Endothelial cell of umbilical vein (primary cell): ENCODE results near the gene LRCH1. TPM values are rescaled to one million over a fixed set of nuclear protein-coding genes. Genes with fewer than 3 reads are reported as not detected.

Experiments
- BruUV-seq: library from RNA; stranded (reverse); fragments of 400-500 nt; replicated peaks from 2 replicates; lab custom pipeline; 2021; lab: Mats Ljungman, UMichigan
- CTCF ChIA-PET: fragments of 300-600, 350-600 bp; sonication (Branson Sonifier 250); formaldehyde crosslinking; loops from one replicate; lab custom pipeline; 2021; ENCODE audit warnings: antibody characterized with exemption, inconsistent platforms; lab: Charles Lee
- POLR2A ChIA-PET: fragments of 300-600, 350-600 bp; sonication (Branson Sonifier 250); formaldehyde crosslinking; loops from one replicate; lab custom pipeline; 2021; ENCODE audit warnings: antibody characterized with exemption, inconsistent platforms; lab: Charles Lee
- DNase-seq: peaks from one replicate; pipeline ENCODE4 v3.0.0-alpha.2; 2011; ENCODE audit warnings: low read depth, low spot score
- FAIRE-seq: peaks from 2 replicates; lab custom pipeline; 2011; peaks lifted over from hg19 to GRCh38; lab: Jason Lieb, UNC
- H2AFZ ChIP-seq: 2 replicates; pipeline ENCODE4 v1.6.0; 2012; ENCODE audit warnings: low read depth, low read length, control low read depth, inconsistent platforms
- H3K27ac ChIP-seq: 2 replicates; pipeline ENCODE4 v1.5.1; 2011; ENCODE audit warnings: low read depth, mild to moderate bottlenecking, control low read depth, low read length, moderate library complexity; ENCODE audit not compliant: insufficient read depth
- H3K27me3 ChIP-seq, 2 experiments: 2 replicates each; pipeline versions ENCODE4 v1.6.0 to v1.6.1; 2011; ENCODE audit warnings: low read length in 2 of 2, mixed read lengths in 1 of 2; ENCODE audit not compliant: control insufficient read depth in 2 of 2, insufficient read depth in 2 of 2
- H3K36me3 ChIP-seq, 2 experiments: 2 replicates in 1 of 2; 3 replicates in 1 of 2; pipeline ENCODE4 v1.5.1; 2011; ENCODE audit warnings: low read length in 2 of 2, mild to moderate bottlenecking in 1 of 2, moderate library complexity in 1 of 2; ENCODE audit not compliant: control insufficient read depth in 2 of 2, insufficient read depth in 2 of 2; ENCODE audit errors: extremely low read depth in 1 of 2
- H3K4me1 ChIP-seq: 3 replicates; pipeline ENCODE4 v1.5.1; 2011; ENCODE audit warnings: mild to moderate bottlenecking, low read length; ENCODE audit not compliant: control insufficient read depth, insufficient read depth; ENCODE audit errors: extremely low read depth
- H3K4me2 ChIP-seq: 2 replicates; pipeline ENCODE4 v1.6.1; 2011; ENCODE audit warnings: low read length, control low read depth, mixed read lengths; ENCODE audit not compliant: insufficient read depth
- H3K4me3 ChIP-seq, 3 experiments: fragments of 200-600 bp in 1 of 3; sonication (generic), shearing (Covaris generic) in 1 of 3; replicated peaks in 1 of 3; 2 replicates each; pipeline ENCODE4 v1.5.1; 2011 to 2016; ENCODE audit warnings: control low read depth in 3 of 3, low read length in 3 of 3, mild to moderate bottlenecking in 2 of 3, inconsistent platforms in 1 of 3, low read depth in 1 of 3, moderate library complexity in 1 of 3; ENCODE audit not compliant: insufficient read depth in 1 of 3
- H3K79me2 ChIP-seq: 2 replicates; pipeline ENCODE4 v1.6.0; 2012; ENCODE audit warnings: low read length, inconsistent platforms; ENCODE audit not compliant: control insufficient read depth, insufficient read depth
- H3K9ac ChIP-seq: replicated peaks from 2 replicates; pipeline ENCODE3; 2011; ENCODE audit warnings: low read length, control low read depth; ENCODE audit not compliant: insufficient read depth; ENCODE audit errors: extremely low read depth
- H3K9me1 ChIP-seq: replicated peaks from 3 replicates; pipeline ENCODE4 v1.6.0; 2011; ENCODE audit warnings: mild to moderate bottlenecking, low read length; ENCODE audit not compliant: control insufficient read depth, insufficient read depth; ENCODE audit errors: extremely low read depth
- H3K9me3 ChIP-seq: replicated peaks from 2 replicates; pipeline ENCODE4 v1.5.1; 2012; ENCODE audit warnings: low read length, inconsistent platforms; ENCODE audit not compliant: control insufficient read depth, insufficient read depth
- H4K20me1 ChIP-seq: replicated peaks from 2 replicates; pipeline ENCODE3; 2011; ENCODE audit warnings: mild to moderate bottlenecking, low read length; ENCODE audit not compliant: control insufficient read depth, insufficient read depth; ENCODE audit errors: extremely low read depth
- EZH2 ChIP-seq: IDR thresholded peaks from 2 replicates; pipeline ENCODE4 v1.6.1; 2012; ENCODE audit warnings: borderline replicate concordance, low read depth, mild to moderate bottlenecking, moderate library complexity, low read length, inconsistent platforms; ENCODE audit not compliant: severe bottlenecking
- FOS ChIP-seq: IDR thresholded peaks from 2 replicates; pipeline ENCODE4 v1.6.1; 2011; ENCODE audit warnings: mild to moderate bottlenecking, low read length, moderate library complexity, borderline replicate concordance; ENCODE audit not compliant: insufficient read depth
- GATA2 ChIP-seq: IDR thresholded peaks from 2 replicates; pipeline ENCODE4 v1.7.0; 2011; ENCODE audit warnings: low read depth, mild to moderate bottlenecking, moderate library complexity, mixed read lengths, low read length; ENCODE audit not compliant: insufficient read length, insufficient read depth
- JUN ChIP-seq: IDR thresholded peaks from 2 replicates; pipeline ENCODE4 v1.6.1; 2011; ENCODE audit warnings: borderline replicate concordance, low read depth; ENCODE audit not compliant: insufficient read length, insufficient read depth
- MYC ChIP-seq: IDR thresholded peaks from one replicate; pipeline ENCODE4 v1.6.1; 2011; ENCODE audit warnings: mild to moderate bottlenecking, low read depth, low read length
- POLR2A ChIP-seq: IDR thresholded peaks from 2 replicates; pipeline ENCODE4 v1.6.1; 2012; ENCODE audit warnings: low read depth, mild to moderate bottlenecking, control low read depth, low read length
- POLR2AphosphoS5 ChIP-seq: IDR thresholded peaks from 2 replicates; pipeline ENCODE4 v1.6.1; 2012; ENCODE audit warnings: low read depth, mild to moderate bottlenecking, control low read depth, low read length, moderate library complexity; ENCODE audit not compliant: insufficient read depth
- dilution Hi-C: fragments of 300-500 bp; cut with MboI; formaldehyde crosslinking; loops from one replicate; pipeline ENCODE4 v1.15.0; 2019; ENCODE audit warnings: low sequenced_read_pairs; ENCODE audit not compliant: extremely low pct_ligation_motif_present
- intact Hi-C: fragments of 100-400 bp; cut with micrococcal nuclease; formaldehyde crosslinking; loops from one replicate; pipeline ENCODE4 v1.10.0; 2022
- polyA plus RNA-seq, 4 experiments: library from polyadenylated mRNA; depleted of rRNA in 3 of 4; stranded (reverse) in 3 of 4; unstranded in 1 of 4; fragments of >200 nt; gene quantifications; 2 replicates each; pipeline versions ENCODE4 v1.2.1 to v1.2.3, GENCODE V29; 2011 to 2012; ENCODE audit warnings: missing spikeins in 1 of 4
- total RNA-seq: library from RNA; stranded (reverse); gene quantifications from 2 replicates; pipeline ENCODE4 v1.2.3, GENCODE V29; 2021
- TF ChIP-seq, protein P1 (sequence below): IDR thresholded peaks from 2 replicates; pipeline ENCODE4 v1.6.1; 2011; ENCODE audit not compliant: insufficient read depth, insufficient read length
- TF ChIP-seq, protein P2 (sequence below), 2 donors: IDR thresholded peaks; 1 replicate in 1 of 2; 2 replicates in 1 of 2; pipeline ENCODE4 v1.5.1; 2011; ENCODE audit warnings: low read length in 2 of 2, mild to moderate bottlenecking in 2 of 2, moderate library complexity in 2 of 2, control low read depth in 1 of 2, inconsistent platforms in 1 of 2, low read depth in 1 of 2; ENCODE audit not compliant: insufficient read depth in 1 of 2; ENCODE audit errors: extremely low read depth in 1 of 2

The LRCH1 gene
- total and polyA plus RNA-seq, 2 donors (not counting 3 experiments of a cell fraction or from before 2014, with no cell fraction given) = 5.4 to 16.5 TPM

DNA sequence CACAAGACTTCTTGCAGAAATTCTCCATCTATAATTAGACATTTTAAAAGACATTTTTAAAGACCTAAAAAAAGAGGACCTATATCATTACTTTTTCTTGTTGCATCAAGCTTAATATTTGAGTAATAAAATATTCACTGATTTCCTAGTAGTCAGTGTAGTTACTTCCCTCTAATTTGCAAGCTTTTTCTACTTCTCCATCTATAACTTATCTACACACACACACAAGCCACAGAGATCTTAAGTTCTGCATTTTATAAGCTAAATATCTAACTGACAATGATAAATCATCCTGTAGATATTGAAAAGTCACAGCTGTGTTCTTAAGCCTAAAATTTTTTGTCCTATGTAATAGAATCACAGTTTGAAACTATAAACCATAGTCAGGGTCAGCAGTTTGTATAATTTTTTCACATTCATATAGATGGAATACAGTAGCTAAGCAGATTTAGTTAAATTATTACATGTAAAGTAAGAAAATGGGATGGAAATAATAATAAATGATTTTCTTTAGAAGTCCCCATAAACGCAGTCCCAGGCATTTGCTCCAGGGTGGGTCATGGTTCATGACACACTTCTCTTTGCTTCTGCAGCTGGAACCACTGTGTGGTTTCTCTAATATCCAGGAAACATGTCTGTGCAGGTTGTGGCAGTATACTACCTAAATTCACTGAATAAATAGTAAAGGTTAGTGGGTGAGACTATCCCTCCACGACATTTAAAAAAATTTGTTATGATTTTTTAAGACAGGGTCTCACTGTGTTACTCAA lies 183.8 kb downstream of the LRCH1 start:
- H3K27ac ChIP-seq = no peak overlapping the region
- no peaks in the 10 kb centered on the region for H4K20me1 ChIP-seq
- no peaks in the 10 kb centered on the region for H3K79me2 ChIP-seq
- BruUV-seq = no TSS peak
- ChIA-PET CTCF (interaction anchor here (1.5 kb wide), 1 partner anchor 16 kb away, joined by 6 read pairs; no protein-coding TSS in a partner anchor), POLR2A (no interaction called here)
- no peak overlapping the region for H3K9ac ChIP-seq
- no peak for TF ChIP-seq POLR2AphosphoS5
- no peak for TF ChIP-seq EZH2
- no peak for TF ChIP-seq JUN
- no peak for TF ChIP-seq GATA2
- TF ChIP-seq FOS = no peak
- no peak for TF ChIP-seq POLR2A
- TF ChIP-seq, protein P1, sequence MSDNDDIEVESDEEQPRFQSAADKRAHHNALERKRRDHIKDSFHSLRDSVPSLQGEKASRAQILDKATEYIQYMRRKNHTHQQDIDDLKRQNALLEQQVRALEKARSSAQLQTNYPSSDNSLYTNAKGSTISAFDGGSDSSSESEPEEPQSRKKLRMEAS = no peak
- TF ChIP-seq, protein P2, sequence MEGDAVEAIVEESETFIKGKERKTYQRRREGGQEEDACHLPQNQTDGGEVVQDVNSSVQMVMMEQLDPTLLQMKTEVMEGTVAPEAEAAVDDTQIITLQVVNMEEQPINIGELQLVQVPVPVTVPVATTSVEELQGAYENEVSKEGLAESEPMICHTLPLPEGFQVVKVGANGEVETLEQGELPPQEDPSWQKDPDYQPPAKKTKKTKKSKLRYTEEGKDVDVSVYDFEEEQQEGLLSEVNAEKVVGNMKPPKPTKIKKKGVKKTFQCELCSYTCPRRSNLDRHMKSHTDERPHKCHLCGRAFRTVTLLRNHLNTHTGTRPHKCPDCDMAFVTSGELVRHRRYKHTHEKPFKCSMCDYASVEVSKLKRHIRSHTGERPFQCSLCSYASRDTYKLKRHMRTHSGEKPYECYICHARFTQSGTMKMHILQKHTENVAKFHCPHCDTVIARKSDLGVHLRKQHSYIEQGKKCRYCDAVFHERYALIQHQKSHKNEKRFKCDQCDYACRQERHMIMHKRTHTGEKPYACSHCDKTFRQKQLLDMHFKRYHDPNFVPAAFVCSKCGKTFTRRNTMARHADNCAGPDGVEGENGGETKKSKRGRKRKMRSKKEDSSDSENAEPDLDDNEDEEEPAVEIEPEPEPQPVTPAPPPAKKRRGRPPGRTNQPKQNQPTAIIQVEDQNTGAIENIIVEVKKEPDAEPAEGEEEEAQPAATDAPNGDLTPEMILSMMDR (IDR thresholded peaks at IDR 0.05; ENCODE audit: extremely low read depth in 1 of 2, insufficient read depth in 1 of 2, low read depth in 1 of 2, low read length in 2 of 2) = no peak
- no peak for TF ChIP-seq MYC
- dilution Hi-C loops = no loop called here
- no peak for FAIRE-seq
- no peak for DNase-seq
- H2AFZ ChIP-seq = no peak overlapping the region
- no peaks in the 10 kb centered on the region for H3K27me3 ChIP-seq
- no peaks in the 10 kb centered on the region for H3K9me1 ChIP-seq
- H3K4me3 ChIP-seq = no peak overlapping the region
- H3K4me1 ChIP-seq = no peaks in the 10 kb centered on the region
- H3K9me3 ChIP-seq = no peaks in the 10 kb centered on the region
- intact Hi-C loops = no loop called here
- peaks cover 5 to 6% of the 10 kb centered on the region in 2 experiments for H3K36me3 ChIP-seq
- no peak overlapping the region for H3K4me2 ChIP-seq
